H1 (cell line): ENCODE measurements around the gene BCHE. TPM values are rescaled to one million over a fixed set of nuclear protein-coding genes. Genes with fewer than 3 reads are reported as not detected.

ENCODE experiments used
- CEBPB ChIP-seq: IDR thresholded peaks from 2 replicates; pipeline ENCODE4 v1.6.1; 2012; ENCODE audit warnings: low read depth, low read length
- KDM4A ChIP-seq: IDR thresholded peaks from one replicate; pipeline ENCODE4 v1.7.1; 2012; ENCODE audit warnings: low read depth, mild to moderate bottlenecking, moderate library complexity, low read length, inconsistent platforms; ENCODE audit not compliant: severe bottlenecking
- KDM5A ChIP-seq: fragments of 200-600 bp; IDR thresholded peaks from 2 replicates; pipeline ENCODE4 v1.7.1; 2012; ENCODE audit warnings: mild to moderate bottlenecking, low read length, inconsistent platforms, mixed read lengths
- SP1 ChIP-seq: IDR thresholded peaks from 2 replicates; pipeline ENCODE4 v1.6.1; 2011; ENCODE audit warnings: low read depth, low read length
- SP2 ChIP-seq: IDR thresholded peaks from 2 replicates; pipeline ENCODE4 v1.6.1; 2012; ENCODE audit warnings: mild to moderate bottlenecking, low read length, inconsistent platforms
- SRF ChIP-seq: IDR thresholded peaks from 2 replicates; pipeline ENCODE4 v1.6.1; 2011; ENCODE audit warnings: mild to moderate bottlenecking, low read depth, low read length, moderate library complexity
- TEAD4 ChIP-seq: IDR thresholded peaks from 2 replicates; pipeline ENCODE4 v1.6.1; 2012; ENCODE audit warnings: low read depth, low read length, inconsistent platforms, mixed read lengths
- polyA plus RNA-seq, 7 experiments: library from polyadenylated mRNA; depleted of rRNA in 3 of 7; stranded (reverse) in 5 of 7; unstranded in 2 of 7; fragments of >200 nt in 5 of 7; fragments of 200-250 nt in 2 of 7; gene quantifications; 1 replicate in 5 of 7; 2 replicates in 1 of 7; 4 replicates in 1 of 7; pipeline versions ENCODE4 v1.2.1 to v1.2.3, GENCODE V29; 2011 to 2013; ENCODE audit warnings: missing spikeins in 2 of 7, mixed read lengths in 2 of 7
- total RNA-seq: library from RNA; stranded (reverse); fragmentation: NEBNext Ultra II Directional; extraction: Animal tissue kit (Norgen Biotek cat#: 25700); gene quantifications from 2 replicates; pipeline ENCODE4 v1.2.1, GENCODE V29; 2021
- TF ChIP-seq, protein P1 (sequence below): fragments of 300-600 bp; sonication (generic); IDR thresholded peaks from 2 replicates; pipeline ENCODE4 v1.7.1; 2012; ENCODE audit warnings: low read length, moderate library complexity, mild to moderate bottlenecking, inconsistent platforms; ENCODE audit not compliant: insufficient replicate concordance
- TF ChIP-seq, protein P2 (sequence below), 3 experiments: IDR thresholded peaks; 1 replicate in 2 of 3; 2 replicates in 1 of 3; pipeline versions ENCODE4 v1.5.1 to v1.6.1; 2011; ENCODE audit warnings: low read length in 3 of 3, mild to moderate bottlenecking in 3 of 3, inconsistent platforms in 2 of 3, low read depth in 1 of 3, moderate library complexity in 1 of 3; ENCODE audit not compliant: insufficient read depth in 1 of 3; ENCODE audit errors: control extremely low read depth in 1 of 3
- TF ChIP-seq, protein P3 (sequence below): IDR thresholded peaks from 2 replicates; pipeline ENCODE4 v1.6.1; 2012; ENCODE audit warnings: inconsistent platforms

The BCHE gene
- total and polyA plus RNA-seq, 2 of the 8 experiments (the other 6 are each of a cell fraction or from before 2014, with no cell fraction given): 0.56 to 1.9 TPM

- TF ChIP-seq, protein P1, sequence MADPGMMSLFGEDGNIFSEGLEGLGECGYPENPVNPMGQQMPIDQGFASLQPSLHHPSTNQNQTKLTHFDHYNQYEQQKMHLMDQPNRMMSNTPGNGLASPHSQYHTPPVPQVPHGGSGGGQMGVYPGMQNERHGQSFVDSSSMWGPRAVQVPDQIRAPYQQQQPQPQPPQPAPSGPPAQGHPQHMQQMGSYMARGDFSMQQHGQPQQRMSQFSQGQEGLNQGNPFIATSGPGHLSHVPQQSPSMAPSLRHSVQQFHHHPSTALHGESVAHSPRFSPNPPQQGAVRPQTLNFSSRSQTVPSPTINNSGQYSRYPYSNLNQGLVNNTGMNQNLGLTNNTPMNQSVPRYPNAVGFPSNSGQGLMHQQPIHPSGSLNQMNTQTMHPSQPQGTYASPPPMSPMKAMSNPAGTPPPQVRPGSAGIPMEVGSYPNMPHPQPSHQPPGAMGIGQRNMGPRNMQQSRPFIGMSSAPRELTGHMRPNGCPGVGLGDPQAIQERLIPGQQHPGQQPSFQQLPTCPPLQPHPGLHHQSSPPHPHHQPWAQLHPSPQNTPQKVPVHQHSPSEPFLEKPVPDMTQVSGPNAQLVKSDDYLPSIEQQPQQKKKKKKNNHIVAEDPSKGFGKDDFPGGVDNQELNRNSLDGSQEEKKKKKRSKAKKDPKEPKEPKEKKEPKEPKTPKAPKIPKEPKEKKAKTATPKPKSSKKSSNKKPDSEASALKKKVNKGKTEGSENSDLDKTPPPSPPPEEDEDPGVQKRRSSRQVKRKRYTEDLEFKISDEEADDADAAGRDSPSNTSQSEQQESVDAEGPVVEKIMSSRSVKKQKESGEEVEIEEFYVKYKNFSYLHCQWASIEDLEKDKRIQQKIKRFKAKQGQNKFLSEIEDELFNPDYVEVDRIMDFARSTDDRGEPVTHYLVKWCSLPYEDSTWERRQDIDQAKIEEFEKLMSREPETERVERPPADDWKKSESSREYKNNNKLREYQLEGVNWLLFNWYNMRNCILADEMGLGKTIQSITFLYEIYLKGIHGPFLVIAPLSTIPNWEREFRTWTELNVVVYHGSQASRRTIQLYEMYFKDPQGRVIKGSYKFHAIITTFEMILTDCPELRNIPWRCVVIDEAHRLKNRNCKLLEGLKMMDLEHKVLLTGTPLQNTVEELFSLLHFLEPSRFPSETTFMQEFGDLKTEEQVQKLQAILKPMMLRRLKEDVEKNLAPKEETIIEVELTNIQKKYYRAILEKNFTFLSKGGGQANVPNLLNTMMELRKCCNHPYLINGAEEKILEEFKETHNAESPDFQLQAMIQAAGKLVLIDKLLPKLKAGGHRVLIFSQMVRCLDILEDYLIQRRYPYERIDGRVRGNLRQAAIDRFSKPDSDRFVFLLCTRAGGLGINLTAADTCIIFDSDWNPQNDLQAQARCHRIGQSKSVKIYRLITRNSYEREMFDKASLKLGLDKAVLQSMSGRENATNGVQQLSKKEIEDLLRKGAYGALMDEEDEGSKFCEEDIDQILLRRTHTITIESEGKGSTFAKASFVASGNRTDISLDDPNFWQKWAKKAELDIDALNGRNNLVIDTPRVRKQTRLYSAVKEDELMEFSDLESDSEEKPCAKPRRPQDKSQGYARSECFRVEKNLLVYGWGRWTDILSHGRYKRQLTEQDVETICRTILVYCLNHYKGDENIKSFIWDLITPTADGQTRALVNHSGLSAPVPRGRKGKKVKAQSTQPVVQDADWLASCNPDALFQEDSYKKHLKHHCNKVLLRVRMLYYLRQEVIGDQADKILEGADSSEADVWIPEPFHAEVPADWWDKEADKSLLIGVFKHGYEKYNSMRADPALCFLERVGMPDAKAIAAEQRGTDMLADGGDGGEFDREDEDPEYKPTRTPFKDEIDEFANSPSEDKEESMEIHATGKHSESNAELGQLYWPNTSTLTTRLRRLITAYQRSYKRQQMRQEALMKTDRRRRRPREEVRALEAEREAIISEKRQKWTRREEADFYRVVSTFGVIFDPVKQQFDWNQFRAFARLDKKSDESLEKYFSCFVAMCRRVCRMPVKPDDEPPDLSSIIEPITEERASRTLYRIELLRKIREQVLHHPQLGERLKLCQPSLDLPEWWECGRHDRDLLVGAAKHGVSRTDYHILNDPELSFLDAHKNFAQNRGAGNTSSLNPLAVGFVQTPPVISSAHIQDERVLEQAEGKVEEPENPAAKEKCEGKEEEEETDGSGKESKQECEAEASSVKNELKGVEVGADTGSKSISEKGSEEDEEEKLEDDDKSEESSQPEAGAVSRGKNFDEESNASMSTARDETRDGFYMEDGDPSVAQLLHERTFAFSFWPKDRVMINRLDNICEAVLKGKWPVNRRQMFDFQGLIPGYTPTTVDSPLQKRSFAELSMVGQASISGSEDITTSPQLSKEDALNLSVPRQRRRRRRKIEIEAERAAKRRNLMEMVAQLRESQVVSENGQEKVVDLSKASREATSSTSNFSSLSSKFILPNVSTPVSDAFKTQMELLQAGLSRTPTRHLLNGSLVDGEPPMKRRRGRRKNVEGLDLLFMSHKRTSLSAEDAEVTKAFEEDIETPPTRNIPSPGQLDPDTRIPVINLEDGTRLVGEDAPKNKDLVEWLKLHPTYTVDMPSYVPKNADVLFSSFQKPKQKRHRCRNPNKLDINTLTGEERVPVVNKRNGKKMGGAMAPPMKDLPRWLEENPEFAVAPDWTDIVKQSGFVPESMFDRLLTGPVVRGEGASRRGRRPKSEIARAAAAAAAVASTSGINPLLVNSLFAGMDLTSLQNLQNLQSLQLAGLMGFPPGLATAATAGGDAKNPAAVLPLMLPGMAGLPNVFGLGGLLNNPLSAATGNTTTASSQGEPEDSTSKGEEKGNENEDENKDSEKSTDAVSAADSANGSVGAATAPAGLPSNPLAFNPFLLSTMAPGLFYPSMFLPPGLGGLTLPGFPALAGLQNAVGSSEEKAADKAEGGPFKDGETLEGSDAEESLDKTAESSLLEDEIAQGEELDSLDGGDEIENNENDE: no peak
- TF ChIP-seq, protein P2, sequence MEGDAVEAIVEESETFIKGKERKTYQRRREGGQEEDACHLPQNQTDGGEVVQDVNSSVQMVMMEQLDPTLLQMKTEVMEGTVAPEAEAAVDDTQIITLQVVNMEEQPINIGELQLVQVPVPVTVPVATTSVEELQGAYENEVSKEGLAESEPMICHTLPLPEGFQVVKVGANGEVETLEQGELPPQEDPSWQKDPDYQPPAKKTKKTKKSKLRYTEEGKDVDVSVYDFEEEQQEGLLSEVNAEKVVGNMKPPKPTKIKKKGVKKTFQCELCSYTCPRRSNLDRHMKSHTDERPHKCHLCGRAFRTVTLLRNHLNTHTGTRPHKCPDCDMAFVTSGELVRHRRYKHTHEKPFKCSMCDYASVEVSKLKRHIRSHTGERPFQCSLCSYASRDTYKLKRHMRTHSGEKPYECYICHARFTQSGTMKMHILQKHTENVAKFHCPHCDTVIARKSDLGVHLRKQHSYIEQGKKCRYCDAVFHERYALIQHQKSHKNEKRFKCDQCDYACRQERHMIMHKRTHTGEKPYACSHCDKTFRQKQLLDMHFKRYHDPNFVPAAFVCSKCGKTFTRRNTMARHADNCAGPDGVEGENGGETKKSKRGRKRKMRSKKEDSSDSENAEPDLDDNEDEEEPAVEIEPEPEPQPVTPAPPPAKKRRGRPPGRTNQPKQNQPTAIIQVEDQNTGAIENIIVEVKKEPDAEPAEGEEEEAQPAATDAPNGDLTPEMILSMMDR (IDR thresholded peaks at IDR 0.05; ENCODE audit: control extremely low read depth in 1 of 3, insufficient read depth in 1 of 3, low read depth in 1 of 3, low read length in 3 of 3): no peak
- TF ChIP-seq KDM4A (no peak), KDM5A (no peak), CEBPB (no peak), SP1 (no peak), TEAD4 (no peak), SRF (no peak), SP2 (no peak)
- TF ChIP-seq, protein P3, sequence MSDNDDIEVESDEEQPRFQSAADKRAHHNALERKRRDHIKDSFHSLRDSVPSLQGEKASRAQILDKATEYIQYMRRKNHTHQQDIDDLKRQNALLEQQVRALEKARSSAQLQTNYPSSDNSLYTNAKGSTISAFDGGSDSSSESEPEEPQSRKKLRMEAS: no peak
Observed at GRCh38 chr3:165786013-165786412, 51.2 kb downstream of the BCHE start (continued).
